SJCRH30 (cell line): ENCODE measurements around the gene TRPM8. TPM values are rescaled to one million over a fixed set of nuclear protein-coding genes. Genes with fewer than 3 reads are reported as not detected.
"Not testable (repeated sequence)": the region's sequence is repeated elsewhere in the genome, so short reads cannot be mapped to it uniquely, and the experiment has no call there.

ENCODE experiments used
- DNase-seq, 2 experiments: peaks; one replicate each; pipeline ENCODE4 v3.0.0-alpha.2; 2015 to 2020
- H3K27ac ChIP-seq: fragments of 250-450 bp; sonication (Bioruptor Pico); 2 replicates; pipeline ENCODE4 v1.5.1; 2020; ENCODE audit warnings: mild to moderate bottlenecking, moderate library complexity
- H3K27me3 ChIP-seq: fragments of 250-450 bp; sonication (Bioruptor Pico); 2 replicates; pipeline ENCODE4 v1.5.1; 2020; ENCODE audit warnings: mild to moderate bottlenecking, moderate library complexity
- H3K36me3 ChIP-seq: fragments of 250-450 bp; sonication (Bioruptor Pico); 2 replicates; pipeline ENCODE4 v1.5.1; 2020; ENCODE audit warnings: mild to moderate bottlenecking, moderate library complexity
- H3K4me1 ChIP-seq: fragments of 250-450 bp; sonication (Bioruptor Pico); 2 replicates; pipeline ENCODE4 v1.5.1; 2020; ENCODE audit warnings: mild to moderate bottlenecking, moderate library complexity
- H3K4me3 ChIP-seq: fragments of 250-450 bp; sonication (Bioruptor Pico); 2 replicates; pipeline ENCODE4 v1.5.1; 2020; ENCODE audit warnings: mild to moderate bottlenecking, moderate library complexity
- H3K9me3 ChIP-seq: fragments of 250-450 bp; sonication (Bioruptor Pico); replicated peaks from 2 replicates; pipeline ENCODE4 v1.5.1; 2020; ENCODE audit warnings: mild to moderate bottlenecking, moderate library complexity
- total RNA-seq: library from RNA; depleted of rRNA; stranded (reverse); fragments of >200 nt; shearing (Covaris generic); gene quantifications from 2 replicates; pipeline ENCODE4 v1.2.3, GENCODE V29; 2014; rRNA removed

The TRPM8 gene
- total RNA-seq: 0.10 and 0.18 TPM in 2 replicates

- no peaks in the 10 kb centered on the region for H3K4me1 ChIP-seq
- H3K9me3 ChIP-seq: no peaks in the 10 kb centered on the region
- H3K36me3 ChIP-seq: no peaks in the 10 kb centered on the region
- no peak within 1 kb of the TSS for H3K4me3 ChIP-seq
- DNase-seq: no peak
- H3K27me3 ChIP-seq: no peaks in the 10 kb centered on the region
- H3K27ac ChIP-seq: no peak within 1 kb of the TSS
Observed at GRCh38 chr2:233917116-233917515, at the start of gene TRPM8. TRPM8 (plus strand) TSS chr2:233917373; CDS start chr2:233926538, 9,165 bp downstream.

GRCh38 chr2:233867993-233868532, 49.1 kb upstream of the TRPM8 start, which contains the start of gene MSL3B:
MSL3B (minus strand) TSS chr2:233868386.
- H3K4me3 ChIP-seq: peak within 1 kb of the TSS; percentile 47
- H3K36me3 ChIP-seq: no peaks in the 10 kb centered on the region
- H3K9me3 ChIP-seq: no peaks in the 10 kb centered on the region; the same call in 1 of the 2 replicates
- DNase-seq: peak in 1 of 2 experiments; percentile 39
- no peaks in the 10 kb centered on the region for H3K27me3 ChIP-seq
- no peak within 1 kb of the TSS for H3K27ac ChIP-seq
- H3K4me1 ChIP-seq: no peaks in the 10 kb centered on the region

- H3K9me3 ChIP-seq: no peaks in the 10 kb centered on the region; the same call in 1 of the 2 replicates
- no peak for DNase-seq
- no peak overlapping the region for H3K27ac ChIP-seq
- H3K36me3 ChIP-seq: no peaks in the 10 kb centered on the region
- H3K4me3 ChIP-seq: no peak overlapping the region
- no peaks in the 10 kb centered on the region for H3K27me3 ChIP-seq
- H3K4me1 ChIP-seq: no peaks in the 10 kb centered on the region
Observed at GRCh38 chr2:233871432-233871831, 45.7 kb upstream of the TRPM8 start.

GRCh38 chr2:233872125-233872524, 45.0 kb upstream of the TRPM8 start:
- not testable (repeated sequence) for H3K36me3 ChIP-seq, DNase-seq, H3K27me3 ChIP-seq, H3K27ac ChIP-seq, H3K4me1 ChIP-seq, H3K4me3 ChIP-seq, H3K9me3 ChIP-seq

- no peak for DNase-seq
- Histone ChIP-seq H3K27me3 (no peaks in the 10 kb centered on the region), H3K9me3 (peaks cover 8% of the 10 kb centered on the region), H3K4me3 (no peak overlapping the region), H3K4me1 (no peaks in the 10 kb centered on the region), H3K27ac (no peak overlapping the region), H3K36me3 (no peaks in the 10 kb centered on the region)
Observed at GRCh38 chr2:233882353-233882752, 34.8 kb upstream of the TRPM8 start.

- H3K9me3 ChIP-seq: no peaks in the 10 kb centered on the region
- H3K27me3 ChIP-seq: no peaks in the 10 kb centered on the region
- 0 out of 2 replicates have a peak overlapping the region, but pooled peaks have one; percentile 2 for H3K27ac ChIP-seq
- DNase-seq: peak; percentile 73 to 76
- H3K4me3 ChIP-seq: no peak overlapping the region
- H3K4me1 ChIP-seq: peaks cover 9% of the 10 kb centered on the region
- H3K36me3 ChIP-seq: no peaks in the 10 kb centered on the region
Observed at GRCh38 chr2:233892793-233893192, 24.4 kb upstream of the TRPM8 start.

GRCh38 chr2:233896253-233896652, 20.9 kb upstream of the TRPM8 start:
- not testable (repeated sequence) for H3K4me1 ChIP-seq, H3K36me3 ChIP-seq, H3K27me3 ChIP-seq, DNase-seq, H3K9me3 ChIP-seq, H3K27ac ChIP-seq, H3K4me3 ChIP-seq

GRCh38 chr2:233901367-233901766, 15.8 kb upstream of the TRPM8 start:
- Histone ChIP-seq H3K4me1 (no peaks in the 10 kb centered on the region), H3K27me3 (no peaks in the 10 kb centered on the region), H3K4me3 (no peak overlapping the region), H3K27ac (no peak overlapping the region), H3K36me3 (no peaks in the 10 kb centered on the region), H3K9me3 (no peaks in the 10 kb centered on the region)
- DNase-seq: peak; percentile 15 to 36

GRCh38 chr2:233901884-233902283, 15.3 kb upstream of the TRPM8 start:
- H3K9me3 ChIP-seq: no peaks in the 10 kb centered on the region
- no peaks in the 10 kb centered on the region for H3K27me3 ChIP-seq
- no peak for DNase-seq
- no peaks in the 10 kb centered on the region for H3K4me1 ChIP-seq
- H3K27ac ChIP-seq: no peak overlapping the region
- no peaks in the 10 kb centered on the region for H3K36me3 ChIP-seq
- no peak overlapping the region for H3K4me3 ChIP-seq

- no peaks in the 10 kb centered on the region for H3K4me1 ChIP-seq
- no peaks in the 10 kb centered on the region for H3K36me3 ChIP-seq
- no peak for DNase-seq
- H3K9me3 ChIP-seq: 0 out of 2 replicates have a peak, but pooled peaks cover 2% of the 10 kb centered on the region
- H3K27me3 ChIP-seq: no peaks in the 10 kb centered on the region
- no peak overlapping the region for H3K4me3 ChIP-seq
- H3K27ac ChIP-seq: no peak overlapping the region
Observed at GRCh38 chr2:233905945-233906344, 11.2 kb upstream of the TRPM8 start.

GRCh38 chr2:233907627-233908026, 9.5 kb upstream of the TRPM8 start:
- Histone ChIP-seq H3K9me3 (0 out of 2 replicates have a peak, but pooled peaks cover 2% of the 10 kb centered on the region), H3K27ac (no peak overlapping the region), H3K4me3 (no peak overlapping the region), H3K27me3 (no peaks in the 10 kb centered on the region), H3K36me3 (no peaks in the 10 kb centered on the region), H3K4me1 (no peaks in the 10 kb centered on the region)
- DNase-seq: no peak

- H3K9me3 ChIP-seq: no peaks in the 10 kb centered on the region
- no peaks in the 10 kb centered on the region for H3K36me3 ChIP-seq
- no peak overlapping the region for H3K4me3 ChIP-seq
- H3K27ac ChIP-seq: no peak overlapping the region
- no peaks in the 10 kb centered on the region for H3K4me1 ChIP-seq
- no peaks in the 10 kb centered on the region for H3K27me3 ChIP-seq
- DNase-seq: peak; percentile 57 to 70
Observed at GRCh38 chr2:233912691-233913423, 4.3 kb upstream of the TRPM8 start.

- Histone ChIP-seq H3K4me1 (no peaks in the 10 kb centered on the region), H3K36me3 (no peaks in the 10 kb centered on the region), H3K4me3 (no peak overlapping the region), H3K9me3 (no peaks in the 10 kb centered on the region), H3K27me3 (no peaks in the 10 kb centered on the region), H3K27ac (no peak overlapping the region)
- peak in 1 of 2 experiments; percentile 13 for DNase-seq
Observed at GRCh38 chr2:233915128-233915527, 2.0 kb upstream of the TRPM8 start.

- H3K27ac ChIP-seq: no peak overlapping the region
- no peaks in the 10 kb centered on the region for H3K36me3 ChIP-seq
- no peaks in the 10 kb centered on the region for H3K4me1 ChIP-seq
- H3K4me3 ChIP-seq: no peak overlapping the region
- 0 out of 2 replicates have a peak, but pooled peaks cover 5% of the 10 kb centered on the region for H3K27me3 ChIP-seq
- DNase-seq: no peak
- no peaks in the 10 kb centered on the region for H3K9me3 ChIP-seq
Observed at GRCh38 chr2:233919319-233919718, 2.1 kb downstream of the TRPM8 start.

- Histone ChIP-seq H3K9me3 (no peaks in the 10 kb centered on the region), H3K27me3 (0 out of 2 replicates have a peak, but pooled peaks cover 8% of the 10 kb centered on the region), H3K4me1 (no peaks in the 10 kb centered on the region), H3K36me3 (no peaks in the 10 kb centered on the region), H3K27ac (no peak overlapping the region), H3K4me3 (no peak overlapping the region)
- DNase-seq: no peak
Observed at GRCh38 chr2:233919938-233920337, 2.8 kb downstream of the TRPM8 start.
